H1 (cell line): ENCODE measurements around the gene ACAP2.

ENCODE experiments used
- CHD2 ChIP-seq: IDR thresholded peaks from 2 replicates; pipeline ENCODE4 v1.6.1; 2012; ENCODE audit warnings: low read length, improper control_type of control experiment
- EGR1 ChIP-seq: IDR thresholded peaks from 2 replicates; pipeline ENCODE4 v1.6.1; 2011; ENCODE audit warnings: low read depth, low read length, borderline replicate concordance
- EP300 ChIP-seq, 2 experiments: IDR thresholded peaks; 1 replicate in 1 of 2; 2 replicates in 1 of 2; pipeline ENCODE4 v1.6.1; 2011 to 2012; ENCODE audit warnings: low read depth in 2 of 2, low read length in 2 of 2, mild to moderate bottlenecking in 2 of 2, borderline replicate concordance in 1 of 2, inconsistent platforms in 1 of 2, moderate library complexity in 1 of 2
- GABPA ChIP-seq: IDR thresholded peaks from 2 replicates; pipeline ENCODE4 v1.6.1; 2011; ENCODE audit warnings: mild to moderate bottlenecking, low read length, moderate library complexity, borderline replicate concordance; ENCODE audit not compliant: insufficient read depth
- MAX ChIP-seq: IDR thresholded peaks from 2 replicates; pipeline ENCODE4 v1.6.1; 2012; ENCODE audit warnings: inconsistent platforms
- PHF8 ChIP-seq: fragments of 200-600 bp; sonication (generic); conservative IDR thresholded peaks from 2 replicates; pipeline ENCODE4 v1.7.1; 2012; ENCODE audit warnings: low read depth, mild to moderate bottlenecking, inconsistent platforms, low read length, moderate library complexity
- POLR2A ChIP-seq, 2 experiments: IDR thresholded peaks; 1 replicate in 1 of 2; 2 replicates in 1 of 2; pipeline ENCODE4 v1.6.1; 2011; ENCODE audit warnings: low read depth in 2 of 2, low read length in 2 of 2, mild to moderate bottlenecking in 2 of 2; ENCODE audit errors: control extremely low read depth in 1 of 2
- RAD21 ChIP-seq, 2 experiments: IDR thresholded peaks in 1 of 2; conservative IDR thresholded peaks in 1 of 2; 2 replicates each; pipeline ENCODE4 v1.6.1; 2011; ENCODE audit warnings: low read depth in 2 of 2, low read length in 2 of 2, improper control_type of control experiment in 1 of 2, inconsistent platforms in 1 of 2, mild to moderate bottlenecking in 1 of 2, moderate library complexity in 1 of 2
- SAP30 ChIP-seq: fragments of 300-600 bp; sonication (generic); IDR thresholded peaks from 2 replicates; pipeline ENCODE4 v1.7.1; 2012; ENCODE audit warnings: low read length, moderate library complexity, mild to moderate bottlenecking, inconsistent platforms; ENCODE audit not compliant: insufficient read depth, insufficient replicate concordance
- SIN3A ChIP-seq, 2 experiments: IDR thresholded peaks in 1 of 2; conservative IDR thresholded peaks in 1 of 2; 2 replicates each; pipeline ENCODE4 v1.6.1; 2011 to 2012; ENCODE audit warnings: low read length in 2 of 2, improper control_type of control experiment in 1 of 2, low read depth in 1 of 2, mild to moderate bottlenecking in 1 of 2
- SP4 ChIP-seq: IDR thresholded peaks from 2 replicates; pipeline ENCODE4 v1.6.1; 2012; ENCODE audit warnings: low read length, inconsistent platforms
- SUZ12 ChIP-seq: fragments of 200-600 bp; sonication (generic); IDR thresholded peaks from 2 replicates; pipeline ENCODE4 v1.6.1; 2012; ENCODE audit warnings: mild to moderate bottlenecking, inconsistent platforms, low read length, moderate library complexity, mixed read lengths
- USF2 ChIP-seq: IDR thresholded peaks from 2 replicates; pipeline ENCODE4 v1.6.1; 2011; ENCODE audit warnings: low read length, improper control_type of control experiment
- TF ChIP-seq, protein P1 (sequence below), 3 experiments: IDR thresholded peaks; 1 replicate in 2 of 3; 2 replicates in 1 of 3; pipeline versions ENCODE4 v1.5.1 to v1.6.1; 2011; ENCODE audit warnings: low read length in 3 of 3, mild to moderate bottlenecking in 3 of 3, inconsistent platforms in 2 of 3, low read depth in 1 of 3, moderate library complexity in 1 of 3; ENCODE audit not compliant: insufficient read depth in 1 of 3; ENCODE audit errors: control extremely low read depth in 1 of 3

DNA sequence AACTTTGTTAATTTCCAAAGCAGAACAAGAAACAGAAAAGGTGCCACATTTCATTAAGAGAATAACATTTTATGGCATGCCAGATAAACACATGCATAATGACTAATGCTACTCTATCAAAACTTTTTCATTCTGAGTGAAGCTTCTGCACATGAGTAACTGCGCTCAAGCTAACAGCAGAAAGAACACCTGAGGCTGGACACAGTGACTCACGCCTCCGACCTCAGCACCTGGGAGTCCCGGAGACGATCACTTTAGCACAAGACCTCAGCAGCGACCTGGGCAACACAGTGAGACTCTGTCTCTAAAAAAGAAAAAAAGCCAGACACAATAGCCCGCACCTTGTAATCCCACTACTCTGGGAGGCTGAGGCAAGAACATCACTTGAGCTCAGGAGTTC is 70.6 kb downstream of the ACAP2 start:
- TF ChIP-seq, protein P1, sequence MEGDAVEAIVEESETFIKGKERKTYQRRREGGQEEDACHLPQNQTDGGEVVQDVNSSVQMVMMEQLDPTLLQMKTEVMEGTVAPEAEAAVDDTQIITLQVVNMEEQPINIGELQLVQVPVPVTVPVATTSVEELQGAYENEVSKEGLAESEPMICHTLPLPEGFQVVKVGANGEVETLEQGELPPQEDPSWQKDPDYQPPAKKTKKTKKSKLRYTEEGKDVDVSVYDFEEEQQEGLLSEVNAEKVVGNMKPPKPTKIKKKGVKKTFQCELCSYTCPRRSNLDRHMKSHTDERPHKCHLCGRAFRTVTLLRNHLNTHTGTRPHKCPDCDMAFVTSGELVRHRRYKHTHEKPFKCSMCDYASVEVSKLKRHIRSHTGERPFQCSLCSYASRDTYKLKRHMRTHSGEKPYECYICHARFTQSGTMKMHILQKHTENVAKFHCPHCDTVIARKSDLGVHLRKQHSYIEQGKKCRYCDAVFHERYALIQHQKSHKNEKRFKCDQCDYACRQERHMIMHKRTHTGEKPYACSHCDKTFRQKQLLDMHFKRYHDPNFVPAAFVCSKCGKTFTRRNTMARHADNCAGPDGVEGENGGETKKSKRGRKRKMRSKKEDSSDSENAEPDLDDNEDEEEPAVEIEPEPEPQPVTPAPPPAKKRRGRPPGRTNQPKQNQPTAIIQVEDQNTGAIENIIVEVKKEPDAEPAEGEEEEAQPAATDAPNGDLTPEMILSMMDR (IDR thresholded peaks at IDR 0.05; ENCODE audit: control extremely low read depth in 1 of 3, insufficient read depth in 1 of 3, low read depth in 1 of 3, low read length in 3 of 3), result no peak
- TF ChIP-seq USF2 (no peak), GABPA (no peak), SUZ12 (no peak), SP4 (no peak), EP300 (IDR thresholded peaks at IDR 0.05; ENCODE audit: borderline replicate concordance in 1 of 2, low read depth in 2 of 2, low read length in 2 of 2) (no peak), CHD2 (no peak), MAX (no peak), SAP30 (no peak), RAD21 (IDR thresholded peaks at IDR 0.05 in 1 of 2, conservative IDR thresholded peaks at IDR 0.05 in 1 of 2; ENCODE audit: low read depth in 2 of 2, low read length in 2 of 2) (no peak), SIN3A (conservative IDR thresholded peaks at IDR 0.05 in 1 of 2, IDR thresholded peaks at IDR 0.05 in 1 of 2; ENCODE audit: low read depth in 1 of 2, low read length in 2 of 2) (no peak), POLR2A (IDR thresholded peaks at IDR 0.05; ENCODE audit: control extremely low read depth in 1 of 2, low read depth in 2 of 2, low read length in 2 of 2) (no peak), EGR1 (no peak), PHF8 (no peak)
